Tibial nerve (tissue), 4 donors: Measurements from ENCODE around the gene SMAP1. TPM values are rescaled to one million over a fixed set of nuclear protein-coding genes. Genes with fewer than 3 reads are reported as not detected.

Experiments
- DNase-seq, 2 donors: peaks; one replicate each; pipeline ENCODE4 v3.0.0-alpha.2; 2019; ENCODE audit warnings: low spot score in 2 of 2
- H3K27ac ChIP-seq, 4 donors: fragments of 200-600 bp; sonication (generic) in 3 of 4; one replicate each; pipeline ENCODE4 v1.5.1; 2017 to 2019; ENCODE audit warnings: mild to moderate bottlenecking in 1 of 4
- H3K27me3 ChIP-seq, 2 donors: fragments of 200-600 bp; sonication (generic) in 1 of 2; one replicate each; pipeline versions ENCODE4 v1.5.1 to v1.6.0; 2017 to 2019
- H3K36me3 ChIP-seq, 3 donors: fragments of 200-600 bp; sonication (generic); one replicate each; pipeline ENCODE4 v1.5.1; 2018 to 2019
- H3K4me1 ChIP-seq, 4 donors: fragments of 200-600 bp; sonication (generic) in 3 of 4; one replicate each; pipeline ENCODE4 v1.5.1; 2017 to 2019
- H3K4me3 ChIP-seq, 4 donors: fragments of 200-600 bp; sonication (generic) in 3 of 4; one replicate each; pipeline ENCODE4 v1.5.1; 2017 to 2019; ENCODE audit warnings: mild to moderate bottlenecking in 1 of 4, moderate library complexity in 1 of 4
- H3K9me3 ChIP-seq, 4 donors: fragments of 200-600 bp; sonication (generic) in 3 of 4; one replicate each; pipeline ENCODE4 v1.5.1; 2017 to 2019
- CTCF ChIP-seq, 5 experiments: fragments of 200-600 bp in 3 of 5; fragments of 450-650 bp in 2 of 5; sonication (generic) in 3 of 5; IDR thresholded peaks; one replicate each; pipeline ENCODE4 v1.5.1; 2016 to 2019; ENCODE audit warnings: antibody characterized with exemption in 5 of 5, mild to moderate bottlenecking in 3 of 5, moderate library complexity in 2 of 5
- EP300 ChIP-seq, 2 donors: sonication (generic); formaldehyde crosslinking; IDR thresholded peaks; one replicate each; pipeline ENCODE4 v1.6.1; 2017; ENCODE audit warnings: antibody characterized with exemption in 2 of 2, mild to moderate bottlenecking in 1 of 2
- POLR2A ChIP-seq, 2 donors: fragments of 450-650 bp; IDR thresholded peaks; one replicate each; pipeline ENCODE4 v1.6.1; 2017; ENCODE audit warnings: antibody characterized with exemption in 2 of 2, mild to moderate bottlenecking in 2 of 2, moderate library complexity in 2 of 2
- WGBS, 2 donors: methylation state at CpG; one replicate each; pipeline ENCODE4 v1.1.5; 2018; 5-methylcytosine and 5-hydroxymethylcytosine counted together
- total RNA-seq, 4 donors: library from RNA; depleted of rRNA; stranded (reverse); fragments of >200 nt; gene quantifications; one replicate each; pipeline ENCODE4 v1.1.0, GENCODE V29; 2016

Gene SMAP1
- total RNA-seq, 4 donors from 2014 or later, result 18.0 to 21.6 (median 20.2) TPM

GRCh38 chr6:70717038-70717801 is 49.5 kb downstream of the SMAP1 start:
- H3K27me3 ChIP-seq, result no peaks in the 10 kb centered on the region
- H3K27ac ChIP-seq, result no peak overlapping the region
- 76 to 80% methylated on average over 5 of the region's 5 CpGs for WGBS, 2 donors
- no peak for DNase-seq
- H3K4me3 ChIP-seq, result no peak overlapping the region
- H3K9me3 ChIP-seq, result peaks cover 0 to 20% (median 7%) of the 10 kb centered on the region in 4 donors
- H3K4me1 ChIP-seq, result no peaks in the 10 kb centered on the region
- TF ChIP-seq CTCF (IDR thresholded peaks at IDR 0.05), result no peak
- TF ChIP-seq POLR2A (IDR thresholded peaks at IDR 0.05), result no peak
- no peak for TF ChIP-seq EP300 (IDR thresholded peaks at IDR 0.05)
- H3K36me3 ChIP-seq, result peaks cover 0 to 5% (median 0%) of the 10 kb centered on the region in 3 donors

- Histone ChIP-seq H3K36me3 (peaks cover 0 to 4% (median 0%) of the 10 kb centered on the region in 3 donors), H3K4me3 (no peak overlapping the region), H3K9me3 (no peaks in the 10 kb centered on the region), H3K27me3 (no peaks in the 10 kb centered on the region), H3K4me1 (peaks cover 0 to 6% (median 0%) of the 10 kb centered on the region in 4 donors), H3K27ac (no peak overlapping the region)
- 79 to 80% methylated on average over 2 of the region's 2 CpGs for WGBS, 2 donors
- no peak for TF ChIP-seq POLR2A (IDR thresholded peaks at IDR 0.05)
- TF ChIP-seq EP300 (IDR thresholded peaks at IDR 0.05), result no peak
- no peak for TF ChIP-seq CTCF (IDR thresholded peaks at IDR 0.05)
- DNase-seq, result no peak
These were observed 56.8 kb downstream of the SMAP1 start for GRCh38 chr6:70724524-70724923.

GRCh38 chr6:70725817-70726415 is 58.2 kb downstream of the SMAP1 start:
- no peak for TF ChIP-seq POLR2A (IDR thresholded peaks at IDR 0.05)

GRCh38 chr6:70734381-70734780 is 66.7 kb downstream of the SMAP1 start:
- 94 to 96% methylated on average over 9 to 10 of the region's 10 CpGs for WGBS, 2 donors
- Histone ChIP-seq H3K27me3 (no peaks in the 10 kb centered on the region), H3K27ac (no peak overlapping the region), H3K4me3 (no peak overlapping the region), H3K36me3 (peaks cover 0 to 25% (median 4%) of the 10 kb centered on the region in 3 donors), H3K9me3 (no peaks in the 10 kb centered on the region), H3K4me1 (no peaks in the 10 kb centered on the region)
- DNase-seq, result no peak
- TF ChIP-seq EP300 (IDR thresholded peaks at IDR 0.05), result no peak
- no peak for TF ChIP-seq POLR2A (IDR thresholded peaks at IDR 0.05)
- no peak for TF ChIP-seq CTCF (IDR thresholded peaks at IDR 0.05)

More at GRCh38 chr6:70725817-70726415, 58.2 kb downstream of the SMAP1 start:
- no peak for DNase-seq
- Histone ChIP-seq H3K4me3 (no peak overlapping the region), H3K36me3 (peaks cover 0 to 4% (median 0%) of the 10 kb centered on the region in 3 donors), H3K4me1 (peaks cover 0 to 6% (median 0%) of the 10 kb centered on the region in 4 donors), H3K27me3 (no peaks in the 10 kb centered on the region), H3K9me3 (no peaks in the 10 kb centered on the region), H3K27ac (no peak overlapping the region)
- WGBS, 2 donors, result 68 to 74% methylated on average over 3 of the region's 3 CpGs

- Histone ChIP-seq H3K27ac (no peak overlapping the region), H3K4me1 (no peaks in the 10 kb centered on the region), H3K4me3 (no peak overlapping the region), H3K27me3 (no peaks in the 10 kb centered on the region), H3K36me3 (peaks cover 0 to 26% (median 4%) of the 10 kb centered on the region in 3 donors), H3K9me3 (no peaks in the 10 kb centered on the region)
- 19 to 27% methylated on average over 1 of the region's 1 CpG for WGBS, 2 donors
- no peak for DNase-seq
- no peak for TF ChIP-seq POLR2A (IDR thresholded peaks at IDR 0.05)
- no peak for TF ChIP-seq CTCF (IDR thresholded peaks at IDR 0.05)
- TF ChIP-seq EP300 (IDR thresholded peaks at IDR 0.05), result no peak
These were observed 67.3 kb downstream of the SMAP1 start for GRCh38 chr6:70734979-70735378.
